Suprapubic skin (tissue), 3 donors: ENCODE data around the gene MCTP1.

Experiments used
- CTCF ChIP-seq, 2 donors: fragments of 200-600 bp in 1 of 2; fragments of 450-650 bp in 1 of 2; sonication (generic) in 1 of 2; IDR thresholded peaks; one replicate each; pipeline ENCODE4 v1.5.1; 2016 to 2019; ENCODE audit warnings: antibody characterized with exemption in 2 of 2, mild to moderate bottlenecking in 1 of 2, moderate library complexity in 1 of 2
- EP300 ChIP-seq: sonication (generic); formaldehyde crosslinking; IDR thresholded peaks from one replicate; pipeline ENCODE4 v1.6.1; 2017; ENCODE audit warnings: antibody characterized with exemption
- POLR2A ChIP-seq, 2 donors: fragments of 450-650 bp; IDR thresholded peaks; one replicate each; pipeline ENCODE4 v1.6.1; 2017; ENCODE audit warnings: antibody characterized with exemption in 2 of 2, mild to moderate bottlenecking in 2 of 2, moderate library complexity in 2 of 2

GRCh38 chr5:94746731-94747124 lies 538.2 kb downstream of the MCTP1 start:
- TF ChIP-seq CTCF (IDR thresholded peaks at IDR 0.05) (no peak), EP300 (no peak), POLR2A (IDR thresholded peaks at IDR 0.05) (no peak)
